OCI-LY3 (cell line): ENCODE results near the gene FAM72A.
"Not testable (repeated sequence)": the region's sequence is repeated elsewhere in the genome, so short reads cannot be mapped to it uniquely, and the experiment has no call there.

Source experiments
- EZH2phosphoT487 ChIP-seq: fragments of 200-600 bp; shearing (Covaris generic); IDR thresholded peaks from 2 replicates; pipeline ENCODE4 v1.6.1; 2018; ENCODE audit warnings: antibody characterized with exemption, mixed run types, low read depth
- TF ChIP-seq, protein P1 (sequence below): fragments of 200-600, 300-600 bp; sonication (generic); IDR thresholded peaks from 2 replicates; pipeline ENCODE4 v1.5.1; 2014; ENCODE audit warnings: antibody characterized with exemption, low read length, low read depth

DNA sequence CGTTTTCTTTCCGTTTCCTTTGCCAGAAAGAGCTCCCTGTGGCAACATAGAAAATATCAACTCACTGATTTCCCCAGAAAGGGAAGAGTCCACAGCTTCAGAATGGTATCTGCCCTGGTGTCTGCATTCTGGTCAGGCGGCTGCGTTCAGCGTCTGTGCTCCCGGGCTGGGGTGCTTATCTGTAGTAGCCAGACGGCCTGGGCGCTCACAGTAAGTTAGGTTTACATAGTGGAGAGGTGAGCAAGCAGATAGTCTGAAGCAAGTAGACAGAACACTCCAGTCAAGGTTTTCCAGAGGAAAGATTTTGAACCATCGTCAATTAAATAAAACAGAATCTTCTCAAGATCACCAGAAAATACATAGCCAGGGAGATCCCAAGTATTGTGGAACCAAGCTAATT lies 29.4 kb upstream of the FAM72A start:
- TF ChIP-seq, protein P1, sequence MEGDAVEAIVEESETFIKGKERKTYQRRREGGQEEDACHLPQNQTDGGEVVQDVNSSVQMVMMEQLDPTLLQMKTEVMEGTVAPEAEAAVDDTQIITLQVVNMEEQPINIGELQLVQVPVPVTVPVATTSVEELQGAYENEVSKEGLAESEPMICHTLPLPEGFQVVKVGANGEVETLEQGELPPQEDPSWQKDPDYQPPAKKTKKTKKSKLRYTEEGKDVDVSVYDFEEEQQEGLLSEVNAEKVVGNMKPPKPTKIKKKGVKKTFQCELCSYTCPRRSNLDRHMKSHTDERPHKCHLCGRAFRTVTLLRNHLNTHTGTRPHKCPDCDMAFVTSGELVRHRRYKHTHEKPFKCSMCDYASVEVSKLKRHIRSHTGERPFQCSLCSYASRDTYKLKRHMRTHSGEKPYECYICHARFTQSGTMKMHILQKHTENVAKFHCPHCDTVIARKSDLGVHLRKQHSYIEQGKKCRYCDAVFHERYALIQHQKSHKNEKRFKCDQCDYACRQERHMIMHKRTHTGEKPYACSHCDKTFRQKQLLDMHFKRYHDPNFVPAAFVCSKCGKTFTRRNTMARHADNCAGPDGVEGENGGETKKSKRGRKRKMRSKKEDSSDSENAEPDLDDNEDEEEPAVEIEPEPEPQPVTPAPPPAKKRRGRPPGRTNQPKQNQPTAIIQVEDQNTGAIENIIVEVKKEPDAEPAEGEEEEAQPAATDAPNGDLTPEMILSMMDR: not testable (repeated sequence)
- not testable (repeated sequence) for TF ChIP-seq EZH2phosphoT487
